ENCODE data around the gene ATP6V1B1. TPM values are rescaled to one million over a fixed set of nuclear protein-coding genes. Genes with fewer than 3 reads are reported as not detected.

ATP6V1B1 gene
- polyA plus RNA-seq, 3 donors: not detected

DNA sequence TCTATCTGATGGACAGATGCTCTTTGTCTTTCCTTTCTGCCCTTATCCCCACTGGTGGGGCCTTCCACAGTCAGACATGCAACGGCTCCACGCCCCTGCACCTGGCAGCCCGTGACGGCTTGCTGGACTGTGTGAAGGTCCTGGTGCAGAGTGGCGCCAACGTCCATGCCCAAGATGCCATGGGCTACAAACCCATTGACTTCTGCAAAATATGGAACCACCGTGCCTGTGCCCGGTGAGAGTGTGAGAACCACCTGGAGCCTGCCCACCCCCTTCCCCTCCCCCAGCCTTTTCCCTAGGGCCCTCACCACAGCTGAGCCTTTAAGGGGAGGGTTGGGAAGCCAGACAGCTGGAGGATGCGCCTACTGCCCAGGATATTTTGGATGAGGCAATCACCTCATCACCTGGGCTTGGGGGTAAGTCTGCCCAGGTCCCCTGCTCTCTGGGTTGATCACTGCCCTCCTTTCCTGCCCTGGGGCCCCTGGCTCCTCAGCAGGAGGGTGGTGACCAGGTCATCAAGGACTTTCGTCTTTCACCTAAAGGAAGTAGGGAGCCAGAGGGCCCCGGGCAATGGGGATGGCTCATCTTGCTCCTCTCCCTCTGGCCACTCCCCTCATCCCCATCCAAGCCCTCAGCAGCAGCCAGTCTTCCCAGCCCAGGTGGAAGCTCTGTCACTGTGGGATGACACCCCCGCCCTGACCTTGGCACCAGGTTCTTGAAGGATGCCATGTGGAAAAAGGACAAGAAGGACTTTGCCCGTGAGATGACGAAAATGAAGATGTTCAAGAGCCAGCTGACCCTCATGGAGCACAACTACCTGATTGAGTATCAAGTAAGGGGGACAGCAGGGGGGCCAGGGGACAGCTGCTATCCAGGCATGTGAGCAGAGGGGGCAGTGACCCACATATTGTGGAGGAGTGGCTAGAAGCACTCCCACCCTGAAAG, 46.4 kb downstream of the ATP6V1B1 start:
- Histone ChIP-seq H3K27me3 (ENCODE audit: control insufficient read depth in 2 of 2, insufficient read depth in 2 of 2, low read length in 2 of 2) (peaks cover 2 to 18% of the 10 kb centered on the region in 2 donors), H3K9ac (ENCODE audit: insufficient read depth, low read length, poor library complexity, severe bottlenecking) (no peak overlapping the region), H3K27ac (ENCODE audit: low read depth in 1 of 2, low read length in 2 of 2) (no peak overlapping the region), H3K4me3 (replicated peaks in 1 of 3; ENCODE audit: low read depth in 2 of 3, low read length in 3 of 3) (no peak overlapping the region), H3K4me2 (replicated peaks; ENCODE audit: extremely low read depth, low read length, poor library complexity, severe bottlenecking) (no peak overlapping the region), H4K20me1 (ENCODE audit: insufficient read depth, low read length) (peaks cover 29% of the 10 kb centered on the region), H3K9me3 (replicated peaks in 1 of 2; ENCODE audit: control insufficient read depth in 1 of 2, insufficient read depth in 1 of 2, low read length in 2 of 2) (no peaks in the 10 kb centered on the region), H3K79me2 (ENCODE audit: insufficient read depth, low read length) (no peaks in the 10 kb centered on the region), H3K36me3 (replicated peaks in 1 of 2; ENCODE audit: control insufficient read depth in 1 of 2, insufficient read depth in 2 of 2, low read length in 2 of 2) (peaks cover 9 to 13% of the 10 kb centered on the region in 2 donors), H2AFZ (ENCODE audit: insufficient read depth, low read depth, low read length, poor library complexity, severe bottlenecking) (no peak overlapping the region), H3K4me1 (ENCODE audit: control insufficient read depth in 1 of 2, insufficient read depth in 2 of 2, low read length in 2 of 2) (peaks cover 21 to 30% of the 10 kb centered on the region in 2 donors)
- Mint-ChIP-seq H3K4me1 (peaks cover 33% of the 10 kb centered on the region), H3K27me3 (ENCODE audit: low read depth in 3 of 3) (peaks cover 13 to 22% (median 14%) of the 10 kb centered on the region in 3 donors), H3K9me3 (peaks cover 0 to 3% (median 0%) of the 10 kb centered on the region in 7 donors), H3K36me3 (peaks cover 31 to 40% of the 10 kb centered on the region in 2 donors), H3K4me3 (no peak overlapping the region), H3K27ac (no peak overlapping the region)
- 93% methylated on average over 13 of the region's 14 CpGs for WGBS (ENCODE audit: insufficient coverage)
- DNase-seq: peak in 1 of 3 donors; percentile 3
- TF ChIP-seq, protein P1, sequence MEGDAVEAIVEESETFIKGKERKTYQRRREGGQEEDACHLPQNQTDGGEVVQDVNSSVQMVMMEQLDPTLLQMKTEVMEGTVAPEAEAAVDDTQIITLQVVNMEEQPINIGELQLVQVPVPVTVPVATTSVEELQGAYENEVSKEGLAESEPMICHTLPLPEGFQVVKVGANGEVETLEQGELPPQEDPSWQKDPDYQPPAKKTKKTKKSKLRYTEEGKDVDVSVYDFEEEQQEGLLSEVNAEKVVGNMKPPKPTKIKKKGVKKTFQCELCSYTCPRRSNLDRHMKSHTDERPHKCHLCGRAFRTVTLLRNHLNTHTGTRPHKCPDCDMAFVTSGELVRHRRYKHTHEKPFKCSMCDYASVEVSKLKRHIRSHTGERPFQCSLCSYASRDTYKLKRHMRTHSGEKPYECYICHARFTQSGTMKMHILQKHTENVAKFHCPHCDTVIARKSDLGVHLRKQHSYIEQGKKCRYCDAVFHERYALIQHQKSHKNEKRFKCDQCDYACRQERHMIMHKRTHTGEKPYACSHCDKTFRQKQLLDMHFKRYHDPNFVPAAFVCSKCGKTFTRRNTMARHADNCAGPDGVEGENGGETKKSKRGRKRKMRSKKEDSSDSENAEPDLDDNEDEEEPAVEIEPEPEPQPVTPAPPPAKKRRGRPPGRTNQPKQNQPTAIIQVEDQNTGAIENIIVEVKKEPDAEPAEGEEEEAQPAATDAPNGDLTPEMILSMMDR (IDR thresholded peaks at IDR 0.05): no peak
- intact Hi-C loops (cut with micrococcal nuclease): no loop called here

DNA sequence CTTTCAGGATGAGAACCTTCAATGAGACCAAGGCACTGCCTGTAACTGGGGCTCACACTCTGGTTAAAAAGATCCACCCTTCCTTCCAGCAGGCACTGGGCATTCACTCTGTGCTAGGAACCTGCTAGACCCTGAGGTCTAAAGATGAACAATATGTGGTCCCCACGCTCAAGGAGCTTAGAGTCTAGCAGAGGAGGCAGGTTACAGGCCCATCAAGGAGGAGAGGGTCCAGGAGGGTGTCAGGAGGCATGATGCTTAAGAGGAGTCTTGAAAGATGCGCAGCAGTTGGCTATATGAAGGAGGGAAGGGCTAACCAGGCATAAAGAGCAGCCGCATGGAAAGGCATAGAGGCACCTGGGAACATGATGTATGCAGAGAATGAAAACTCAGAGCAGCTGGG, 47.3 kb downstream of the ATP6V1B1 start:
- no peak overlapping the region for H3K9ac ChIP-seq (ENCODE audit: insufficient read depth, low read length, poor library complexity, severe bottlenecking)
- H3K9me3 Mint-ChIP-seq: peaks cover 0 to 3% (median 0%) of the 10 kb centered on the region in 7 donors
- intact Hi-C loops (cut with micrococcal nuclease): no loop called here
- H3K4me1 Mint-ChIP-seq: peaks cover 26% of the 10 kb centered on the region
- peaks cover 11 to 17% (median 11%) of the 10 kb centered on the region in 3 donors for H3K27me3 Mint-ChIP-seq (ENCODE audit: low read depth in 3 of 3)
- H3K27me3 ChIP-seq (ENCODE audit: control insufficient read depth in 2 of 2, insufficient read depth in 2 of 2, low read length in 2 of 2): peaks cover 2 to 15% of the 10 kb centered on the region in 2 donors
- H3K27ac ChIP-seq (ENCODE audit: low read depth in 1 of 2, low read length in 2 of 2): no peak overlapping the region
- H3K9me3 ChIP-seq (replicated peaks in 1 of 2; ENCODE audit: control insufficient read depth in 1 of 2, insufficient read depth in 1 of 2, low read length in 2 of 2): no peaks in the 10 kb centered on the region
- no peak overlapping the region for H3K4me3 ChIP-seq (replicated peaks in 1 of 3; ENCODE audit: low read depth in 2 of 3, low read length in 3 of 3)
- DNase-seq: peak in 1 of 3 donors; percentile 2
- H3K36me3 Mint-ChIP-seq: peaks cover 39 to 47% of the 10 kb centered on the region in 2 donors
- TF ChIP-seq, protein P1 (IDR thresholded peaks at IDR 0.05): no peak
- H2AFZ ChIP-seq (ENCODE audit: insufficient read depth, low read depth, low read length, poor library complexity, severe bottlenecking): no peak overlapping the region
- no peak overlapping the region for H3K4me3 Mint-ChIP-seq
- no peak overlapping the region for H3K27ac Mint-ChIP-seq
- H3K4me2 ChIP-seq (replicated peaks; ENCODE audit: extremely low read depth, low read length, poor library complexity, severe bottlenecking): no peak overlapping the region
- no peaks in the 10 kb centered on the region for H3K79me2 ChIP-seq (ENCODE audit: insufficient read depth, low read length)
- peaks cover 29% of the 10 kb centered on the region for H4K20me1 ChIP-seq (ENCODE audit: insufficient read depth, low read length)
- 94% methylated on average over 3 of the region's 3 CpGs for WGBS (ENCODE audit: insufficient coverage)
- peaks cover 16 to 23% of the 10 kb centered on the region in 2 donors for H3K4me1 ChIP-seq (ENCODE audit: control insufficient read depth in 1 of 2, insufficient read depth in 2 of 2, low read length in 2 of 2)
- peaks cover 17 to 21% of the 10 kb centered on the region in 2 donors for H3K36me3 ChIP-seq (replicated peaks in 1 of 2; ENCODE audit: control insufficient read depth in 1 of 2, insufficient read depth in 2 of 2, low read length in 2 of 2)
